RWPE2 (cell line): ENCODE data around the gene TMEM222.

Experiments
- ATAC-seq: fragments of 200-7000 bp; cut with Tn5 transposase; 3 replicates; pipeline ENCODE4 v1.9.1; 2021; ENCODE audit warnings: low read depth
- DNase-seq: peaks from one replicate; pipeline ENCODE4 v3.0.0-alpha.2; 2020; ENCODE audit warnings: low spot score
- H3K27ac ChIP-seq: fragments of 450-650 bp; 2 replicates; pipeline ENCODE4 v1.5.1; 2017; ENCODE audit warnings: mild to moderate bottlenecking; ENCODE audit not compliant: poor library complexity, severe bottlenecking
- H3K27me3 ChIP-seq: fragments of 250-450 bp; sonication (Bioruptor Pico); 2 replicates; pipeline ENCODE4 v1.5.1; 2021; ENCODE audit warnings: mild to moderate bottlenecking, moderate library complexity; ENCODE audit not compliant: insufficient read depth, poor library complexity, severe bottlenecking
- H3K36me3 ChIP-seq: fragments of 250-450 bp; sonication (Bioruptor Pico); 2 replicates; pipeline ENCODE4 v1.5.1; 2020; ENCODE audit warnings: low read depth, mild to moderate bottlenecking, moderate library complexity
- H3K4me1 ChIP-seq: fragments of 250-450 bp; sonication (Bioruptor Pico); 2 replicates; pipeline ENCODE4 v1.5.1; 2021; ENCODE audit warnings: mild to moderate bottlenecking, moderate library complexity; ENCODE audit not compliant: insufficient read depth, poor library complexity, severe bottlenecking
- H3K4me3 ChIP-seq: fragments of 250-450 bp; sonication (Bioruptor Pico); 2 replicates; pipeline ENCODE4 v1.5.1; 2021; ENCODE audit warnings: mild to moderate bottlenecking, moderate library complexity; ENCODE audit not compliant: severe bottlenecking
- H3K9me3 ChIP-seq: fragments of 250-450 bp; sonication (Bioruptor Pico); 2 replicates; pipeline ENCODE4 v1.5.1; 2021; ENCODE audit warnings: mild to moderate bottlenecking, moderate library complexity; ENCODE audit not compliant: severe bottlenecking
- CTCF ChIP-seq: fragments of 450-650 bp; IDR thresholded peaks from one replicate; pipeline ENCODE4 v1.5.1; 2017; ENCODE audit warnings: mild to moderate bottlenecking, moderate library complexity; ENCODE audit not compliant: poor library complexity, severe bottlenecking

Gene TMEM222

GRCh38 chr1:27359822-27360158 lies 37.8 kb downstream of the TMEM222 start:
- H3K36me3 ChIP-seq: peaks cover 62% of the 10 kb centered on the region
- H3K27ac ChIP-seq: no peak overlapping the region
- H3K4me1 ChIP-seq: no peaks in the 10 kb centered on the region
- ATAC-seq: no peak
- H3K27me3 ChIP-seq: no peaks in the 10 kb centered on the region
- no peak for DNase-seq
- no peaks in the 10 kb centered on the region for H3K9me3 ChIP-seq
- no peak for TF ChIP-seq CTCF
- no peak overlapping the region for H3K4me3 ChIP-seq

- Histone ChIP-seq H3K4me1 (no peaks in the 10 kb centered on the region), H3K4me3 (no peak overlapping the region), H3K36me3 (peaks cover 57% of the 10 kb centered on the region), H3K9me3 (no peaks in the 10 kb centered on the region), H3K27me3 (no peaks in the 10 kb centered on the region), H3K27ac (no peak overlapping the region)
- TF ChIP-seq CTCF: no peak
- no peak for DNase-seq
- ATAC-seq: no peak
Observed at GRCh38 chr1:27360159-27361043, 38.4 kb downstream of the TMEM222 start.

DNA sequence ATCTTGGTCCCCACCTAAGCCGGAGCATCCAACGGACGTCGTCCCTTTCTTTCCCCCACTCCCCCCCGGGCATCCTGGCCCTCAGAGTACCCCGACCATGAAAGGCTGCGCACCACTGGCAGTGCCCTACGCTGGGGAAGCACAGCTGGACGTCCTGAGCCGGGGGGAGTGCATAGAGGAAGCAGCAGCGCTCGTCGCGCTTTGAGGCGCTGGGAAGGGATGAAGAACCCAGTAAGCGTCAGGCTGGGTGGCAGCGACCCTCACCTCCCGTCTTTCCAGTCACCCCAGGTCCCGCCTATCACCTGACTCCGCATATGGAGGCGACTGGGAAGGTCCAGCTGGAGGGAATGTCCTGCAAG lies 39.1 kb downstream of the TMEM222 start:
- DNase-seq: no peak
- no peak for TF ChIP-seq CTCF
- H3K36me3 ChIP-seq: peaks cover 50% of the 10 kb centered on the region
- ATAC-seq: no peak
- H3K27me3 ChIP-seq: no peaks in the 10 kb centered on the region
- no peaks in the 10 kb centered on the region for H3K9me3 ChIP-seq
- H3K4me1 ChIP-seq: no peaks in the 10 kb centered on the region
- H3K4me3 ChIP-seq: no peak overlapping the region
- no peak overlapping the region for H3K27ac ChIP-seq

DNA sequence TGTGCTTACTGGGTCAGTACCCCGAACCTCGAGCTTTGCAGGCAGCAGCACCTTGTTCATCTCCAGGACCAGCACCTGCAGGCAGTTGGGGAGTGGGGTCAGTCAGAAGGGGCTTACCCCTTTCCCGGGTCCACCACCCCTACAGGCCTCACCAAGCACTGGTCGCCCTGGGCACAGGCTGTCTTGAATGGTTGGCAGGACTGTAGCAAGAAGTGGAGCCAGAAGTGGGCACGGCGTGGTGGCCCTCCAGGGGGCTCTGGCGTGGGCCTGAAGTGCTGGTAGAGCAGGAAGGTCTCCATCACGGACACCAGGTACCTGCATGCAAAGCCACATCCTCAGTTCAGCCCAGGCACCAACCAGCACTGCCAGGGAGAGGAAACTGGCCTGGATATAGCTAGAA lies 39.6 kb downstream of the TMEM222 start:
- Histone ChIP-seq H3K4me1 (no peaks in the 10 kb centered on the region), H3K4me3 (no peak overlapping the region), H3K9me3 (no peaks in the 10 kb centered on the region), H3K27ac (no peak overlapping the region), H3K36me3 (peaks cover 45% of the 10 kb centered on the region), H3K27me3 (no peaks in the 10 kb centered on the region)
- no peak for ATAC-seq
- no peak for TF ChIP-seq CTCF
- no peak for DNase-seq
